ENCODE measurements around the gene PLB1. TPM values are rescaled to one million over a fixed set of nuclear protein-coding genes. Genes with fewer than 3 reads are reported as not detected.

Gene PLB1
- total RNA-seq, 4 donors from 2014 or later = 1.1 to 6.5 (median 2.3) TPM

DNA sequence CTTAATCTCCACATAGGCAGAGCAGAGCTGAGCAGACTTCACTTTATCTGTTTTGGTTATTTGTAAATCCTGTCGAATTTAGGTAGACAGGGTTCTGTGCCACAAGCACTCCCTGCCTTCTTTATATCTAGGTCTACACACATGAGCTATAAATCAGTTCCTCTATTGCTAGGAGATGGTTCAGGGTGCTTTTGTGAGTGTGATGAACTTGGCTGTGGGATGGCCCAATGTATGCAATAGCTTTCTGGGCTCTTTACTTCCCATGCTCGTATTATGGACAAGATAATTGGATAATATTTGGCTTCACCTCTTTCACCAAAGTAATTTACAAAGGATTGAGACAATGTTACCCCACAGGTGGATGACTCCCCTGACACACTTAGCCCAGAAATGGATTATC, 72.2 kb downstream of the PLB1 start:
- Histone ChIP-seq H3K36me3 (no peaks in the 10 kb centered on the region), H3K4me3 (no peak overlapping the region), H3K9me3 (no peaks in the 10 kb centered on the region), H3K27ac (peak overlapping the region in 1 of 4 donors; percentile 36), H3K4me1 (peaks cover 9 to 47% (median 14%) of the 10 kb centered on the region in 3 donors), H3K27me3 (no peaks in the 10 kb centered on the region)
- no peak for TF ChIP-seq POLR2A (IDR thresholded peaks at IDR 0.05)
- TF ChIP-seq, protein P1, sequence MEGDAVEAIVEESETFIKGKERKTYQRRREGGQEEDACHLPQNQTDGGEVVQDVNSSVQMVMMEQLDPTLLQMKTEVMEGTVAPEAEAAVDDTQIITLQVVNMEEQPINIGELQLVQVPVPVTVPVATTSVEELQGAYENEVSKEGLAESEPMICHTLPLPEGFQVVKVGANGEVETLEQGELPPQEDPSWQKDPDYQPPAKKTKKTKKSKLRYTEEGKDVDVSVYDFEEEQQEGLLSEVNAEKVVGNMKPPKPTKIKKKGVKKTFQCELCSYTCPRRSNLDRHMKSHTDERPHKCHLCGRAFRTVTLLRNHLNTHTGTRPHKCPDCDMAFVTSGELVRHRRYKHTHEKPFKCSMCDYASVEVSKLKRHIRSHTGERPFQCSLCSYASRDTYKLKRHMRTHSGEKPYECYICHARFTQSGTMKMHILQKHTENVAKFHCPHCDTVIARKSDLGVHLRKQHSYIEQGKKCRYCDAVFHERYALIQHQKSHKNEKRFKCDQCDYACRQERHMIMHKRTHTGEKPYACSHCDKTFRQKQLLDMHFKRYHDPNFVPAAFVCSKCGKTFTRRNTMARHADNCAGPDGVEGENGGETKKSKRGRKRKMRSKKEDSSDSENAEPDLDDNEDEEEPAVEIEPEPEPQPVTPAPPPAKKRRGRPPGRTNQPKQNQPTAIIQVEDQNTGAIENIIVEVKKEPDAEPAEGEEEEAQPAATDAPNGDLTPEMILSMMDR (IDR thresholded peaks at IDR 0.05) = no peak
- intact Hi-C loops (cut with DNase I) = no loop called here
- no peak for DNase-seq
- WGBS, 2 donors = 81 to 82% methylated on average over 2 of the region's 2 CpGs

DNA sequence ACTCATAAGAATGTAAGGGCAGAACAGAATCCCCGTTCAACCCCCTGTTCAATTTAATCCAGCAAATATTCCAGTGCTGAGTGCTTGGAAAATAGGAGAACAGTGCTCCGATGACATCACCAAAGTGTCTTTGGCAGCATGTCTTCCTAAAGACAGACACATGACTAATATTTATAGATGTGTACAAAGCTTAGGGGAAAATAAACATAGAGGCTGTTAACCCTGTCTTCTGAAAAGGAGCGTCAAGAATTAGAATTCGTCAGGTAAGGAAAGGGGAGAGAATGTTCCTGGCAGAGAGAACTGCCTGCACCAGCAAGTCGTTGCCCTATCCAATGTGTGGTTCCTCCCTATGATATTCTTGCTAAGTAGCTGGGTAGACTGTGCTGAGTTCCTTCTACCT, 72.7 kb downstream of the PLB1 start:
- intact Hi-C loops (cut with DNase I) = no loop called here
- no peak for DNase-seq
- 35 to 38% methylated on average over 5 of the region's 5 CpGs for WGBS, 2 donors
- Histone ChIP-seq H3K9me3 (no peaks in the 10 kb centered on the region), H3K4me3 (no peak overlapping the region), H3K36me3 (no peaks in the 10 kb centered on the region), H3K27me3 (no peaks in the 10 kb centered on the region), H3K27ac (peak overlapping the region in 2 of 4 donors; percentile 19 to 36), H3K4me1 (peaks cover 9 to 47% (median 14%) of the 10 kb centered on the region in 3 donors)
- TF ChIP-seq POLR2A (IDR thresholded peaks at IDR 0.05) = no peak
- TF ChIP-seq, protein P1 (IDR thresholded peaks at IDR 0.05) = no peak

DNA sequence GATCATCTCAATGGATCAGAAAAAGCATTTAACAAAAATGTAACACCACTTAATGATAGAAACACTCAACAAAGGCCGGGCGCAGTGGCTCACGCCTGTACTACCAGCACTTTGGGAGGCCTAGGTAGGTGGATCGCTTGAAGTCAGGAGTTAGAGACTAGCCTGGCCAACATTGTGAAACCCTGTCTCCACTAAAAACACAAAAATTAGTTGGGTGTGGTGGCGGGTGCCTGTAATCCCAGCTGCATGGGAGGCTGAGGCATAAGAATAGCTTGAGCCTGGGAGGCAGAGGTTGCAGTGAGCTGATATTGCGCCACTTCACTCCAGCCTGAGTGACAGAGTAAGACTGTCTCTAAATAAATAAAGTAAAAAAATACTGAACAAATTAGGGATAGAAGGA, 74.6 kb downstream of the PLB1 start:
- WGBS, 2 donors = 92 to 93% methylated on average over 5 of the region's 6 CpGs
- H3K9me3 ChIP-seq = no peaks in the 10 kb centered on the region
- no peak overlapping the region for H3K27ac ChIP-seq
- no peak for DNase-seq
- peaks cover 9 to 35% (median 10%) of the 10 kb centered on the region in 3 donors for H3K4me1 ChIP-seq
- TF ChIP-seq POLR2A (IDR thresholded peaks at IDR 0.05) = no peak
- TF ChIP-seq, protein P1 (IDR thresholded peaks at IDR 0.05) = no peak
- no peaks in the 10 kb centered on the region for H3K27me3 ChIP-seq
- H3K4me3 ChIP-seq = no peak overlapping the region
- intact Hi-C loops (cut with DNase I) = no loop called here
- H3K36me3 ChIP-seq = no peaks in the 10 kb centered on the region

GRCh38 chr2:28576714-28577113, 80.9 kb downstream of the PLB1 start:
- no peak overlapping the region for H3K27ac ChIP-seq
- intact Hi-C loops (cut with DNase I) = no loop called here
- no peak overlapping the region for H3K4me3 ChIP-seq
- no peaks in the 10 kb centered on the region for H3K36me3 ChIP-seq
- TF ChIP-seq POLR2A (IDR thresholded peaks at IDR 0.05) = no peak
- H3K9me3 ChIP-seq = no peaks in the 10 kb centered on the region
- DNase-seq = no peak
- no peaks in the 10 kb centered on the region for H3K27me3 ChIP-seq
- H3K4me1 ChIP-seq = no peaks in the 10 kb centered on the region
- 84 to 86% methylated on average over 5 of the region's 5 CpGs for WGBS, 2 donors

DNA sequence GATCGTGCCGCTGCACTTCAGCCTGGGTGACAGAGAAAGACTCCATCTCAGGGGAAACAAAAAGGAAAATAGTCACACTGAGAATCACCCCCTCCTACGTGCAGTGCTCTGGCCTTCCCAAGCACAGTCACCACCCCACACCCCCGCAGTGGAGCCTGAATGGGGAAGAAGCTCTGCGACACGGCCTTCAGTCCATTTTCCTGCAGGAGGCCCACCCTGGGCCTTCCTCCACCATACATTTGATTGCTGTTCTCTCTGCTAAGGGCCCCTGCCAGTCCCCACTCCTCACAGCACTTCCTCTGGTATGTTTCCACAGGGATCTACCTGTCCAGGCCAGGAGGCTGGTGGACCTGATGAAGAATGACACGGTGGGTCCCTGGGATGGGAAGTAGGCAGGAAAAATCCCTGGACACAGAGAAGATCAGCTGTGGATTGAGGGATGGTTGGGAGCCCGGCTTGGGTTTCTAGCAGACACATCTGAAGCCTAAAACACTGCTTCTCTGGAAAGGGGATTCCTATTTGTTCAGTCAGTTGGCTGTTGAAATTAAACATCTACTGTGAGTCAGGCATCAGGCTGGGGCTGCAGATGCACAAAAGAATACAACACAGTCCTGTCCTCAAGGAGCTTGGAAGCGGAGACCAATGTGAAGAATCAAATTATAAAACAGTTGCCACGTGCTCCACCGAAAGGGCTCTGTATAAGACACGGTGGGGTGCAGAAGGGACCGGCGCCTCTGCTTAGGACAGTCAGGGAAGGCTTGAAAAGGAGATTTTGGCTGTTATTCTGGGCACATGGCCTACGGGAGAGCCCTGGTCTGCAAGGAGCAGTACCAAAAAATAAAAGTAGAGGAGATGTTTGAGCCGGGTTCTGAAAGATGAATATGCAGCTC, 82.2 kb downstream of the PLB1 start:
- H3K27ac ChIP-seq = no peak overlapping the region
- no peaks in the 10 kb centered on the region for H3K9me3 ChIP-seq
- H3K4me1 ChIP-seq = no peaks in the 10 kb centered on the region
- 87 to 95% methylated on average over 14 to 15 of the region's 16 CpGs for WGBS, 2 donors
- H3K4me3 ChIP-seq = no peak overlapping the region
- DNase-seq = no peak
- no peaks in the 10 kb centered on the region for H3K36me3 ChIP-seq
- intact Hi-C loops (cut with DNase I) = no loop called here
- TF ChIP-seq POLR2A (IDR thresholded peaks at IDR 0.05) = no peak
- TF ChIP-seq, protein P1 (IDR thresholded peaks at IDR 0.05) = no peak
- H3K27me3 ChIP-seq = no peaks in the 10 kb centered on the region

Measured in esophagus squamous epithelium (tissue), 5 donors.